ENCODE measurements around the gene COLGALT1. TPM values are rescaled to one million over a fixed set of nuclear protein-coding genes. Genes with fewer than 3 reads are reported as not detected.

COLGALT1 gene
- total and polyA plus RNA-seq, 9 of the 15 experiments (the other 6 are each of a cell fraction or from before 2014, with no cell fraction given): 4.9 to 119 (median 82.6) TPM

- TF ChIP-seq ZNF318 (IDR thresholded peaks at IDR 0.05; ENCODE audit: borderline replicate concordance in 1 of 2, low read depth in 1 of 2) (no peak), ZNF146 (CRISPR knock-in tag; IDR thresholded peaks at IDR 0.05; ENCODE audit: unreplicated experiment) (no peak), RFX7 (CRISPR knock-in tag; IDR thresholded peaks at IDR 0.05) (no peak), HOMEZ (CRISPR knock-in tag; IDR thresholded peaks at IDR 0.05) (no peak), PCBP2 (IDR thresholded peaks at IDR 0.05; ENCODE audit: low read depth, low read length, poor library complexity, severe bottlenecking) (no peak), MED1 (CRISPR knock-in tag; IDR thresholded peaks at IDR 0.05; ENCODE audit: borderline replicate concordance) (0 out of 2 replicates have a peak, but pooled peaks have one; percentile 26), KLF10 (CRISPR knock-in tag; IDR thresholded peaks at IDR 0.05) (no peak), MEF2A (IDR thresholded peaks at IDR 0.05; ENCODE audit: control insufficient read depth, low read depth, low read length) (no peak), PPARD (CRISPR knock-in tag; IDR thresholded peaks at IDR 0.05) (no peak), MLLT1 (IDR thresholded peaks at IDR 0.05) (no peak), TSHZ1 (CRISPR knock-in tag; IDR thresholded peaks at IDR 0.05) (no peak)
Observed at GRCh38 chr19:17605761-17606589, 50.5 kb downstream of the COLGALT1 start (continued).

Measured in K562 (cell line).